Loucy (cell line): ENCODE data around the gene S100G.

Experiments used
- H2AFZ ChIP-seq: fragments of 200-600 bp; sonication (generic); 2 replicates; pipeline ENCODE4 v1.6.0; 2016; ENCODE audit warnings: antibody characterized with exemption, mild to moderate bottlenecking, low read length, moderate library complexity
- H3F3A ChIP-seq: fragments of 200-600 bp; 2 replicates; pipeline ENCODE4 v1.6.0; 2016; ENCODE audit warnings: antibody characterized with exemption, low read depth, mild to moderate bottlenecking
- H3K27me3 ChIP-seq: fragments of 200-600 bp; sonication (generic); 2 replicates; pipeline ENCODE4 v1.6.1; 2014; ENCODE audit warnings: low read length, mild to moderate bottlenecking; ENCODE audit not compliant: insufficient read depth, poor library complexity, severe bottlenecking
- H3K36me3 ChIP-seq: fragments of 200-600 bp; sonication (generic); 2 replicates; pipeline ENCODE4 v1.6.1; 2016; ENCODE audit warnings: low read length; ENCODE audit not compliant: insufficient read depth
- H3K4me1 ChIP-seq: fragments of 200-600 bp; sonication (generic); 2 replicates; pipeline ENCODE4 v1.5.1; 2014; ENCODE audit warnings: low read length, mild to moderate bottlenecking; ENCODE audit not compliant: insufficient read depth, poor library complexity, severe bottlenecking
- H3K4me2 ChIP-seq: fragments of 200-600 bp; sonication (generic); 2 replicates; pipeline ENCODE4 v1.6.0; 2014; ENCODE audit warnings: antibody characterized with exemption, low read length, low read depth, mild to moderate bottlenecking; ENCODE audit not compliant: poor library complexity, severe bottlenecking
- H3K4me3 ChIP-seq: fragments of 200-600 bp; sonication (generic); 2 replicates; pipeline ENCODE4 v1.5.1; 2014; ENCODE audit warnings: low read length, mild to moderate bottlenecking, mixed read lengths; ENCODE audit not compliant: poor library complexity, severe bottlenecking
- H3K79me2 ChIP-seq: fragments of 200-600 bp; sonication (generic); 2 replicates; pipeline ENCODE4 v1.6.1; 2014; ENCODE audit warnings: low read length; ENCODE audit not compliant: insufficient read depth
- H3K9ac ChIP-seq: fragments of 200-600 bp; sonication (generic); 2 replicates; pipeline ENCODE4 v1.6.0; 2014; ENCODE audit warnings: mild to moderate bottlenecking, low read depth, low read length, moderate library complexity; ENCODE audit not compliant: poor library complexity, severe bottlenecking
- H3K9me2 ChIP-seq: fragments of 200-600 bp; sonication (generic); replicated peaks from 2 replicates; pipeline ENCODE4 v1.6.1; 2016; ENCODE audit warnings: low read depth, low read length, mixed read lengths
- H3K9me3 ChIP-seq: fragments of 200-600 bp; sonication (generic); 2 replicates; pipeline ENCODE4 v1.6.1; 2014; ENCODE audit warnings: mild to moderate bottlenecking, antibody characterized with exemption, low read length, low read depth; ENCODE audit not compliant: insufficient read depth
- H4K20me1 ChIP-seq: fragments of 200-600 bp; sonication (generic); 2 replicates; pipeline ENCODE4 v1.6.0; 2014; ENCODE audit warnings: antibody characterized with exemption, low read length, mild to moderate bottlenecking; ENCODE audit not compliant: insufficient read depth, poor library complexity, severe bottlenecking
- EZH2phosphoT487 ChIP-seq: fragments of 200-600 bp; IDR thresholded peaks from 2 replicates; pipeline ENCODE4 v1.6.1; 2018; ENCODE audit warnings: antibody characterized with exemption, mild to moderate bottlenecking, moderate library complexity, borderline replicate concordance
- TF ChIP-seq, protein P1 (sequence below): fragments of 200-600 bp; sonication (generic); conservative IDR thresholded peaks from 2 replicates; pipeline ENCODE4 v1.5.1; 2014; ENCODE audit warnings: mild to moderate bottlenecking, antibody characterized with exemption, low read length

The S100G gene

GRCh38 chrX:16666541-16666940, 16.6 kb downstream of the S100G start:
- Histone ChIP-seq H2AFZ (no peak overlapping the region), H4K20me1 (no peaks in the 10 kb centered on the region), H3K9me3 (no peaks in the 10 kb centered on the region), H3K9me2 (no peaks in the 10 kb centered on the region), H3K4me3 (no peak overlapping the region), H3K79me2 (no peaks in the 10 kb centered on the region), H3K36me3 (no peaks in the 10 kb centered on the region; the same call in 1 of the 2 replicates), H3K27me3 (no peaks in the 10 kb centered on the region), H3K9ac (no peak overlapping the region), H3K4me1 (no peaks in the 10 kb centered on the region), H3K4me2 (no peak overlapping the region), H3F3A (no peaks in the 10 kb centered on the region)
- no peak for TF ChIP-seq EZH2phosphoT487
- TF ChIP-seq, protein P1, sequence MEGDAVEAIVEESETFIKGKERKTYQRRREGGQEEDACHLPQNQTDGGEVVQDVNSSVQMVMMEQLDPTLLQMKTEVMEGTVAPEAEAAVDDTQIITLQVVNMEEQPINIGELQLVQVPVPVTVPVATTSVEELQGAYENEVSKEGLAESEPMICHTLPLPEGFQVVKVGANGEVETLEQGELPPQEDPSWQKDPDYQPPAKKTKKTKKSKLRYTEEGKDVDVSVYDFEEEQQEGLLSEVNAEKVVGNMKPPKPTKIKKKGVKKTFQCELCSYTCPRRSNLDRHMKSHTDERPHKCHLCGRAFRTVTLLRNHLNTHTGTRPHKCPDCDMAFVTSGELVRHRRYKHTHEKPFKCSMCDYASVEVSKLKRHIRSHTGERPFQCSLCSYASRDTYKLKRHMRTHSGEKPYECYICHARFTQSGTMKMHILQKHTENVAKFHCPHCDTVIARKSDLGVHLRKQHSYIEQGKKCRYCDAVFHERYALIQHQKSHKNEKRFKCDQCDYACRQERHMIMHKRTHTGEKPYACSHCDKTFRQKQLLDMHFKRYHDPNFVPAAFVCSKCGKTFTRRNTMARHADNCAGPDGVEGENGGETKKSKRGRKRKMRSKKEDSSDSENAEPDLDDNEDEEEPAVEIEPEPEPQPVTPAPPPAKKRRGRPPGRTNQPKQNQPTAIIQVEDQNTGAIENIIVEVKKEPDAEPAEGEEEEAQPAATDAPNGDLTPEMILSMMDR = no peak

GRCh38 chrX:16671005-16671404, 21.0 kb downstream of the S100G start:
- no peak overlapping the region for H2AFZ ChIP-seq
- no peak for TF ChIP-seq EZH2phosphoT487
- TF ChIP-seq, protein P1 = peak; percentile 52
- H3K79me2 ChIP-seq = no peaks in the 10 kb centered on the region
- H3K36me3 ChIP-seq = no peaks in the 10 kb centered on the region; the same call in 1 of the 2 replicates
- H3F3A ChIP-seq = no peaks in the 10 kb centered on the region
- no peaks in the 10 kb centered on the region for H3K27me3 ChIP-seq
- no peak overlapping the region for H3K4me2 ChIP-seq
- H3K9ac ChIP-seq = no peak overlapping the region
- H3K4me1 ChIP-seq = no peaks in the 10 kb centered on the region
- no peaks in the 10 kb centered on the region for H3K9me3 ChIP-seq
- H4K20me1 ChIP-seq = no peaks in the 10 kb centered on the region
- H3K4me3 ChIP-seq = no peak overlapping the region
- no peaks in the 10 kb centered on the region for H3K9me2 ChIP-seq

GRCh38 chrX:16678689-16679088, 28.7 kb downstream of the S100G start:
- H3K4me1 ChIP-seq = no peaks in the 10 kb centered on the region
- H2AFZ ChIP-seq = no peak overlapping the region
- no peaks in the 10 kb centered on the region for H3K9me2 ChIP-seq
- no peaks in the 10 kb centered on the region for H3K9me3 ChIP-seq
- H4K20me1 ChIP-seq = no peaks in the 10 kb centered on the region
- H3K9ac ChIP-seq = no peak overlapping the region
- H3F3A ChIP-seq = no peaks in the 10 kb centered on the region
- no peak overlapping the region for H3K4me2 ChIP-seq
- H3K27me3 ChIP-seq = no peaks in the 10 kb centered on the region
- no peak overlapping the region for H3K4me3 ChIP-seq
- TF ChIP-seq EZH2phosphoT487 = no peak
- TF ChIP-seq, protein P1 = no peak
- H3K79me2 ChIP-seq = no peaks in the 10 kb centered on the region
- peaks cover 17% of the 10 kb centered on the region; the same call in 1 of the 2 replicates for H3K36me3 ChIP-seq
